H9 (cell line): ENCODE results near the gene INTS13. TPM values are rescaled to one million over a fixed set of nuclear protein-coding genes. Genes with fewer than 3 reads are reported as not detected.

Experiments
- DNase-seq: peaks from one replicate; pipeline ENCODE4 v3.0.0-alpha.2; 2017
- H2AFZ ChIP-seq: one replicate; pipeline ENCODE4 v1.6.1; 2013; ENCODE audit warnings: mild to moderate bottlenecking, low read length, control low read depth, moderate library complexity
- H2AK5ac ChIP-seq: 2 replicates; pipeline ENCODE4 v1.6.1; 2013; ENCODE audit warnings: low read length, control low read depth, mixed read lengths; ENCODE audit not compliant: insufficient read length
- H2BK120ac ChIP-seq: one replicate; pipeline ENCODE4 v1.6.1; 2013; ENCODE audit warnings: low read depth, mild to moderate bottlenecking, low read length, control low read depth, inconsistent platforms; ENCODE audit not compliant: poor library complexity, severe bottlenecking
- H2BK12ac ChIP-seq: 2 replicates; pipeline ENCODE4 v1.6.1; 2013; ENCODE audit warnings: low read length, control low read depth, mixed read lengths, low read depth; ENCODE audit not compliant: insufficient read length
- H2BK15ac ChIP-seq: 2 replicates; pipeline ENCODE4 v1.6.1; 2013; ENCODE audit warnings: low read depth, low read length, control low read depth
- H2BK20ac ChIP-seq: one replicate; pipeline ENCODE4 v1.6.1; 2013; ENCODE audit warnings: low read depth, mild to moderate bottlenecking, low read length, control low read depth, inconsistent platforms; ENCODE audit not compliant: poor library complexity, severe bottlenecking
- H2BK5ac ChIP-seq: 2 replicates; pipeline ENCODE4 v1.6.1; 2013; ENCODE audit warnings: low read length, control low read depth, mixed read lengths; ENCODE audit not compliant: insufficient read length
- H3K14ac ChIP-seq: 2 replicates; pipeline ENCODE4 v1.6.1; 2013; ENCODE audit warnings: low read length, control low read depth; ENCODE audit not compliant: insufficient read depth
- H3K18ac ChIP-seq: 2 replicates; pipeline ENCODE4 v1.6.1; 2013; ENCODE audit warnings: low read depth, mild to moderate bottlenecking, mixed read lengths, low read length, control low read depth; ENCODE audit not compliant: insufficient read length
- H3K23ac ChIP-seq: 2 replicates; pipeline ENCODE4 v1.6.1; 2013; ENCODE audit warnings: low read length, control low read depth, mixed read lengths, low read depth; ENCODE audit not compliant: insufficient read length
- H3K23me2 ChIP-seq: 2 replicates; pipeline ENCODE4 v1.6.1; 2013; ENCODE audit warnings: low read depth, mild to moderate bottlenecking, mixed read lengths, low read length, control low read depth; ENCODE audit not compliant: insufficient read length, poor library complexity, severe bottlenecking
- H3K27ac ChIP-seq: 2 replicates; pipeline ENCODE4 v1.5.1; 2013; ENCODE audit warnings: low read length, control low read depth, mixed read lengths, low read depth; ENCODE audit not compliant: insufficient read length
- H3K27me3 ChIP-seq: 2 replicates; pipeline ENCODE4 v1.6.1; 2013; ENCODE audit warnings: low read length, control low read depth, inconsistent platforms; ENCODE audit not compliant: insufficient read depth
- H3K4ac ChIP-seq: 2 replicates; pipeline ENCODE4 v1.6.1; 2013; ENCODE audit warnings: low read depth, mild to moderate bottlenecking, control low read depth, inconsistent platforms, low read length, moderate library complexity
- H3K4me1 ChIP-seq: 2 replicates; pipeline ENCODE4 v1.6.1; 2013; ENCODE audit warnings: low read length, control low read depth, inconsistent platforms; ENCODE audit not compliant: insufficient read depth
- H3K4me2 ChIP-seq: 2 replicates; pipeline ENCODE4 v1.6.1; 2013; ENCODE audit warnings: low read length, control low read depth, mixed read lengths; ENCODE audit not compliant: insufficient read length, insufficient read depth
- H3K56ac ChIP-seq: 2 replicates; pipeline ENCODE4 v1.6.1; 2013; ENCODE audit warnings: low read depth, mild to moderate bottlenecking, mixed read lengths, low read length, control low read depth; ENCODE audit not compliant: insufficient read length
- H3K79me1 ChIP-seq: 2 replicates; pipeline ENCODE4 v1.6.1; 2013; ENCODE audit warnings: low read depth, mild to moderate bottlenecking, moderate library complexity, low read length, control low read depth, inconsistent platforms; ENCODE audit not compliant: insufficient read depth, poor library complexity, severe bottlenecking
- H3K79me2 ChIP-seq: 2 replicates; pipeline ENCODE4 v1.6.1; 2013; ENCODE audit warnings: low read length, control low read depth, inconsistent platforms; ENCODE audit not compliant: insufficient read depth
- H3K9ac ChIP-seq: 2 replicates; pipeline ENCODE4 v1.6.1; 2013; ENCODE audit warnings: low read length, control low read depth, mixed read lengths; ENCODE audit not compliant: insufficient read length; ENCODE audit errors: extremely low read depth
- H3K9me3 ChIP-seq: one replicate; pipeline ENCODE4 v1.6.1; 2013; ENCODE audit warnings: low read depth, low read length, inconsistent platforms; ENCODE audit not compliant: control insufficient read depth
- H3T11ph ChIP-seq: one replicate; pipeline ENCODE4 v1.6.1; 2013; ENCODE audit warnings: mild to moderate bottlenecking, low read length, control low read depth, inconsistent platforms
- H4K20me1 ChIP-seq: one replicate; pipeline ENCODE4 v1.6.1; 2013; ENCODE audit not compliant: control insufficient read depth, insufficient read length, insufficient read depth
- H4K5ac ChIP-seq: 2 replicates; pipeline ENCODE4 v1.6.1; 2013; ENCODE audit warnings: low read depth, mild to moderate bottlenecking, mixed read lengths, low read length, control low read depth; ENCODE audit not compliant: insufficient read length
- H4K8ac ChIP-seq: replicated peaks from 2 replicates; pipeline ENCODE4 v1.6.1; 2013; ENCODE audit warnings: low read length, control low read depth, mixed read lengths, low read depth; ENCODE audit not compliant: insufficient read length
- H4K91ac ChIP-seq: 2 replicates; pipeline ENCODE4 v1.6.1; 2013; ENCODE audit warnings: low read depth, mild to moderate bottlenecking, moderate library complexity, mixed read lengths, low read length, control low read depth; ENCODE audit not compliant: insufficient read length
- H3K27ac Mint-ChIP-seq, 3 experiments: 2 replicates in 2 of 3; 3 replicates in 1 of 3; pipeline ENCODE4 v1.8.0; 2020 to 2021; ENCODE audit warnings: mixed read lengths in 3 of 3, mild to moderate bottlenecking in 1 of 3, moderate library complexity in 1 of 3
- H3K27me3 Mint-ChIP-seq: 2 replicates; pipeline ENCODE4 v1.8.0; 2021; ENCODE audit warnings: low read depth, mild to moderate bottlenecking, moderate library complexity, mixed read lengths
- H3K36me3 Mint-ChIP-seq, 3 experiments: 2 replicates in 2 of 3; 3 replicates in 1 of 3; pipeline ENCODE4 v1.8.0; 2020 to 2021; ENCODE audit warnings: low read depth in 3 of 3, mixed read lengths in 3 of 3; ENCODE audit not compliant: insufficient read depth in 1 of 3
- H3K4me1 Mint-ChIP-seq, 2 experiments: 2 replicates each; pipeline ENCODE4 v1.8.0; 2020; ENCODE audit warnings: mixed read lengths in 2 of 2
- H3K4me3 Mint-ChIP-seq, 2 experiments: 2 replicates in 1 of 2; 3 replicates in 1 of 2; pipeline ENCODE4 v1.8.0; 2020 to 2021; ENCODE audit warnings: mild to moderate bottlenecking in 2 of 2, mixed read lengths in 2 of 2, moderate library complexity in 1 of 2
- H3K9me3 Mint-ChIP-seq, 2 experiments: 2 replicates in 1 of 2; 3 replicates in 1 of 2; pipeline ENCODE4 v1.8.0; 2020; ENCODE audit warnings: mild to moderate bottlenecking in 2 of 2, mixed read lengths in 2 of 2, moderate library complexity in 1 of 2
- CTCF ChIP-seq: fragments of 200-600 bp; sonication (generic); conservative IDR thresholded peaks from 3 replicates; pipeline ENCODE4 v1.8.0; 2021; ENCODE audit warnings: antibody characterized with exemption, mild to moderate bottlenecking
- WGBS: extraction: QIAGEN DNeasy Blood & Tissue Kit; methylation state at CpG from one replicate; pipeline ENCODE4 v1.1.7; 2013; ENCODE audit warnings: missing lambda C conversion rate, low lambda C conversion rate, mixed read lengths; ENCODE audit not compliant: insufficient read length; ENCODE audit errors: extremely low coverage; 5-methylcytosine and 5-hydroxymethylcytosine counted together
- total RNA-seq: library from RNA; stranded (reverse); gene quantifications from 2 replicates; pipeline ENCODE4 v1.2.1, GENCODE V29; 2021

Gene INTS13
- total RNA-seq, 1 experiment from 2014 or later: 39.1 TPM

- H4K8ac ChIP-seq: no peak overlapping the region
- Mint-ChIP-seq H3K4me1 (no peaks in the 10 kb centered on the region), H3K27me3 (no peaks in the 10 kb centered on the region), H3K4me3 (no peak overlapping the region), H3K9me3 (no peaks in the 10 kb centered on the region), H3K36me3 (no peaks in the 10 kb centered on the region), H3K27ac (no peak overlapping the region)
- no peak overlapping the region for H3T11ph ChIP-seq
- H3K4ac ChIP-seq: no peak overlapping the region
- H3K9me3 ChIP-seq: no peaks in the 10 kb centered on the region
- H4K5ac ChIP-seq: no peak overlapping the region
- no peak for TF ChIP-seq CTCF
- no peak overlapping the region for H4K91ac ChIP-seq
- H3K9ac ChIP-seq: no peak overlapping the region
- H2AK5ac ChIP-seq: no peak overlapping the region
- H2BK20ac ChIP-seq: no peak overlapping the region
- WGBS: no CpG with 5 or more reads among the region's 6 CpGs
- no peak overlapping the region for H3K4me2 ChIP-seq
- H3K27ac ChIP-seq: no peak overlapping the region
- no peaks in the 10 kb centered on the region for H4K20me1 ChIP-seq
- H2BK12ac ChIP-seq: no peak overlapping the region
- H2AFZ ChIP-seq: no peak overlapping the region
- no peak overlapping the region for H3K23ac ChIP-seq
- H2BK5ac ChIP-seq: no peak overlapping the region
- H3K18ac ChIP-seq: no peak overlapping the region
- no peaks in the 10 kb centered on the region for H3K79me2 ChIP-seq
- H2BK15ac ChIP-seq: no peak overlapping the region
- no peak overlapping the region; the same call in 1 of the 2 replicates for H3K14ac ChIP-seq
- H3K27me3 ChIP-seq: no peaks in the 10 kb centered on the region
- no peaks in the 10 kb centered on the region for H3K4me1 ChIP-seq
- peak; percentile 42 for DNase-seq
- no peak overlapping the region for H2BK120ac ChIP-seq
- H3K79me1 ChIP-seq: no peaks in the 10 kb centered on the region
- no peaks in the 10 kb centered on the region for H3K23me2 ChIP-seq
- H3K56ac ChIP-seq: no peak overlapping the region
These were observed 67.8 kb downstream of the INTS13 start for GRCh38 chr12:26869908-26870459.
